ENCODE results near the gene COQ5.

Gene COQ5

GRCh38 chr12:120465756-120466155, 63.2 kb downstream of the COQ5 start:
- H3K27ac ChIP-seq, result no peak overlapping the region
- no peak overlapping the region for H3K4me3 ChIP-seq

GRCh38 chr12:120463712-120464111, 65.2 kb downstream of the COQ5 start:
- H3K27ac ChIP-seq, result no peak overlapping the region
- H3K4me3 ChIP-seq, result no peak overlapping the region

- no peak overlapping the region for H3K27ac ChIP-seq
- H3K4me3 ChIP-seq, result no peak overlapping the region
Measured at GRCh38 chr12:120462099-120462640, 66.8 kb downstream of the COQ5 start.

- H3K4me3 ChIP-seq, result no peak overlapping the region
- no peak overlapping the region for H3K27ac ChIP-seq
Measured at GRCh38 chr12:120460157-120460556, 68.8 kb downstream of the COQ5 start.

GRCh38 chr12:120457133-120457532, 71.8 kb downstream of the COQ5 start:
- Histone ChIP-seq H3K4me3 (no peak overlapping the region), H3K27ac (no peak overlapping the region)

- H3K4me3 ChIP-seq, result no peak overlapping the region
- H3K27ac ChIP-seq, result no peak overlapping the region
Measured at GRCh38 chr12:120455302-120455701, 73.7 kb downstream of the COQ5 start.

- H3K27ac ChIP-seq, result no peak overlapping the region
Measured at GRCh38 chr12:120453977-120454376, 75.0 kb downstream of the COQ5 start.

More at GRCh38 chr12:120453977-120454376, 75.0 kb downstream of the COQ5 start:
- H3K4me3 ChIP-seq, result no peak overlapping the region

Measured in skin epidermis (tissue), 12 donors.